GM12801 (cell line): ENCODE results near the gene ZBTB20.

Experiments
- CTCF ChIP-seq: IDR thresholded peaks from one replicate; pipeline ENCODE4 v1.5.1; 2011; ENCODE audit warnings: control low read depth; ENCODE audit not compliant: insufficient read length; ENCODE audit errors: extremely low read depth

ZBTB20 gene

GRCh38 chr3:115165266-115165665 lies 18.2 kb upstream of the ZBTB20 start:
- TF ChIP-seq CTCF: no peak

GRCh38 chr3:115164374-115165221 lies 17.5 kb upstream of the ZBTB20 start:
- TF ChIP-seq CTCF: no peak

GRCh38 chr3:115162759-115163158 lies 15.7 kb upstream of the ZBTB20 start:
- TF ChIP-seq CTCF: no peak

GRCh38 chr3:115161866-115162265 lies 14.8 kb upstream of the ZBTB20 start:
- no peak for TF ChIP-seq CTCF

GRCh38 chr3:115161168-115161834 lies 14.2 kb upstream of the ZBTB20 start:
- no peak for TF ChIP-seq CTCF

- TF ChIP-seq CTCF: no peak
Observed at GRCh38 chr3:115160295-115160694, 13.2 kb upstream of the ZBTB20 start.

GRCh38 chr3:115156046-115156654 lies 9.1 kb upstream of the ZBTB20 start:
- no peak for TF ChIP-seq CTCF
